Measurements from ENCODE around the gene MYNN.
A peak's percentile ranks its signal among the peaks of the same experiment; 100 is the strongest.
"Not testable (repeated sequence)": the region's sequence is repeated elsewhere in the genome, so short reads cannot be mapped to it uniquely, and the experiment has no call there.

Gene MYNN

GRCh38 chr3:169772897-169773816 lies at the start of gene MYNN:
Gene MYNN, plus strand, starts transcription at chr3:169773396. Its CDS starts 900 bp downstream, at chr3:169774296.
- peak; percentile 89 for DNase-seq (ENCODE audit: low spot score)

DNA sequence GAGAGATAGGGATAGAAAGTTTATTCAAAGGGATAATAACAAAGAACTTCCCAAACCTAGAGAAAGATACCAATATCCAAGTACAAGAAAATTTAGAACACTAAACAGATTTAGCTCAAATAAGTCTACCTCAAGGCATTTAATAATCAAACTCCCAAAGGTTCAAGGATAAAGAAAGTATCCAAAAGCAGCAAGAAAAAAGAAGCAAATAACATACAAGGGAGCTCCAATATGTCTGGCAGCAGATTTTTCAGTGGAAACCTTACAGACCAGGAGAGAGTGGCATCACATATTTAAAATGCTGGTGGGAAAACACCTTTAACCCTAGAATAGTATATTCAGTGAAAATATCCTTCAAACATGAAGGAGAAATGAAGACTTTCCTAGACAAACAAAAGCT lies 41.3 kb upstream of the MYNN start:
- DNase-seq (ENCODE audit: low spot score): not testable (repeated sequence)

GRCh38 chr3:169739067-169739466 lies 34.1 kb upstream of the MYNN start:
- DNase-seq (ENCODE audit: low spot score): no peak

DNA sequence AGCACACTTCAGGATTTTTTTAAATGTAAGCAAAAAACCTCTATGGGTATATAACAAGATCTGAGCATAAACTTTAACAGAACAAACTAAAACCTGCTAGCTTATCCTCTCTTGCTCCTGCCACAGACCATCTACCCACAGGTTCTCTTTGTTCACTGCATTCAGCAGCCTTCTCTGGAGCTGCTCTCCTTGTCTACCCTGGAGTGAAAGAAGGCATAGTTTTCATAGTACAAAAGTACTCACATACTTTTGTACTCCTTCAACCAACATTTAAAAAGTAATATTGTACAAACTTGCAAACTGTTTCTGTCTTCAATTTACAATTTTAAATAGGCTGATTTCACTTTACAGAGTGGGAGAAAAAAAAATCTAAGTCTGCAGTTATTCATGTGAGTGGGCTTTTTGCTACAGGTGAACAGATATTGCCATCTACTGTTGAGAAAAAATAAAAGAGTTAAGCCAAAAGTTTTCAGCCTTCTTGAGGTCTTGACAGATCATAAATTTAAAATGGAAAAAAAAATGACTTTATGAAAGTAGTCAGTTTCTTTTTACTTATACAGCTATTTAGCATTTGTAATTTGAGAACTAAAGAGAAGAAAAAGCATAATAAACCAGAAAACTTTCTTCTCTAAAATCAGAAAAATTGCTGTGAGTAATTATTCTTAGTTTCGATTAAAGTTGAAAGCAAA lies 28.7 kb upstream of the MYNN start:
- DNase-seq (ENCODE audit: low spot score): no peak

- DNase-seq (ENCODE audit: low spot score): no peak
These were observed 26.3 kb upstream of the MYNN start for GRCh38 chr3:169746924-169747323.

GRCh38 chr3:169748670-169749069 lies 24.5 kb upstream of the MYNN start:
- peak; percentile 49 for DNase-seq (ENCODE audit: low spot score)

GRCh38 chr3:169750665-169751064 lies 22.5 kb upstream of the MYNN start:
- no peak for DNase-seq (ENCODE audit: low spot score)

GRCh38 chr3:169751875-169752274 lies 21.3 kb upstream of the MYNN start:
- DNase-seq (ENCODE audit: low spot score): no peak

- no peak for DNase-seq (ENCODE audit: low spot score)
These were observed 18.5 kb upstream of the MYNN start for GRCh38 chr3:169754711-169755110.

DNA sequence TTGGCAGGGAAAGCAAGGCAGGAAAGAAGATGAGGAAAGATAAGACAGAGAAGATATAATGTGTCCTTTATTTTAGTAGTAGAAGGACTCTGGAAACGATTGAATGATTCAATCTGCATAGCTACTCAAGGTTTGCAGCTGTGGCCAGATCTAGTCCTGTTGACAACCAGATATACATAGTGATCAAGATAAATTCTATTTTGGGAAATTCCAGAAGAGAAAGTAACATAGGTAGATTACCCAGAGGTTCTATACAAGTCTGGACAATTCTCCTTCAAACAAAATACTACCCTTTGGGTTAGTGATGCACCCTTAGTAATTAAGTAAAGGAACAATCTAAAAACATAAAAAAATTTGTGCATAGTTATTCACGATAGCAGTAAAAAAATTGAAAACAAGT lies 17.7 kb upstream of the MYNN start:
- DNase-seq (ENCODE audit: low spot score): no peak

DNA sequence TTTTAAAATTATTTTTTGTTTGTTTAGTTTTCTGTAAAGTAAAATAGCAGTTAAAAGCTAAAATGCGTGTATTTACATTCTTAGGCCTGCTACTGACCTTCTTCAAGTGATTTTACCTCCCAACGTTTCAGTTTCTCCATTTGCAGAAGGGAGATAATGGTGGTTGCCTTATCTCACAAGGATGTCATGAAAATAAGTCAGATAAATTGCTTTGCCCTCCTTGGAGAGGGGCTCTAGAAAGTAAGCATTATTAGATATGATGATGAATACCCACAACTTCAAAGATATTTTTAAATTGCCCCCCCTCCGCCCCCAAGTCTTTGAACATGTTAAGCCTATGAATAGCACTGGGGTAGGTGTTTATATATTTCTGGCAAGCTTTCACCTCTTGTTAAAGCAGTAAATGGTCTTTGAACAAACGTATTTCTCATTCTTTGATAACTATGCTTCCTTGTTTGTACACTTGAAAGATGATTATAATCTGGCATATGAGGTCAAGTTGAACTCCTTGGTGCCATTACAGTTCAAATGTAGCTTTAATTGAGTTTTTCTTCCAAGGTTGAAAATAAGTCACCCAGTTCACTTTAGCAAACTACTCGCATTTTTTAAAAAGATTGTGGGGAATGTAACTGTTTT lies 14.7 kb upstream of the MYNN start:
- peak; percentile 21 for DNase-seq (ENCODE audit: low spot score)

DNA sequence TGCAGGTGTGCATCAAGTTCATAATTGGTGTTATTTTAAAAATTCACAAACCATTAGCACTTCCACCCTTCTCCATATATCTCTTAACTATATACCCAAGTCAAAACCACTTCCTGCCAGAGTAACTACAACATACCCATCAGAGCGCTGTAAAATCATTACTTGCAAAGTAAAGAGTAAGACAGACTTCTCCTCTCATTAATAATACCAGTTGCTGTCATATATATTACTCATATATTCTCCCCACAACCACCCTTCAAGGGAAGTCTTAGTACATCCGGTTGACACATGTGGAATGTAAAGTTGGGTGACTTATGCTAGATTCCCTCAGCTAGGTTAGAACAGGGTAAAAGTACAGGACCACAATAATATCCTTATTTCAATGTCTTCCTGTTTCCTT lies 13.9 kb upstream of the MYNN start:
- DNase-seq (ENCODE audit: low spot score): no peak

- peak; percentile 65 for DNase-seq (ENCODE audit: low spot score)
These were observed 12.7 kb upstream of the MYNN start for GRCh38 chr3:169760479-169760878.

GRCh38 chr3:169764312-169764881 lies 8.8 kb upstream of the MYNN start:
- peak; percentile 54 for DNase-seq (ENCODE audit: low spot score)

DNA sequence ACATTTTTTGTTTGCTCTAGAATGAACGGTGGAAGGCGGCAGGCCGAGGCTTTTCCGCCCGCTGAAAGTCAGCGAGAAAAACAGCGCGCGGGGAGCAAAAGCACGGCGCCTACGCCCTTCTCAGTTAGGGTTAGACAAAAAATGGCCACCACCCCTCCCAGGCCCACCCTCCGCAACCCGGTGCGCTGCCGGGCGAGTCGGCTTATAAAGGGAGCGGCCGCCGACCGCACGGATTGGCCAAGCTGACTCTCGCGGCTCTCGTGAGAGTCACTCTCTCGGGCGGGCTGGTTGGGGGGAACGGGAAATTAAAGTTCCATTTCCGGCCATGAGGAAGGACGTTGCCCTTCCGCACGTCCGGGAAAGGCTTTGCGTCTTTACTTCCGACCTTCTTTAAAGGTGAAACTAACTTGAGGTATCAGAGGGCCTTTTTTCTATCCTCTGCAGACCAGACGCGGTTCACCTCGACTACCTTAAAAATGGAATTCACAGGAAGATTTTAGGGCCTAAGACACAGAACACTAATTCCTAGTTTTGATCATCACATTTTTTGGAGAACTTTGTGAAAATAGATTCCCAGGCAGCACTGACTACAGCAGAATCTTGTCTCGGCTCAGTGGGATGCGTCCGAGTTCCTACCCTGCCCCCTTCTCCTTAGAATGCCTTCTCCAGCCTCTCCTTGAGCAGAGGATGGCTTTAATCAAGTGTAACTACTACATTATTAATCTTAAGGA lies 8.1 kb upstream of the MYNN start, which contains the start of gene TERC:
TERC (minus strand) TSS at position 179 of the 731 bp plus-strand sequence.
- DNase-seq (ENCODE audit: low spot score): peak; percentile 92

DNA sequence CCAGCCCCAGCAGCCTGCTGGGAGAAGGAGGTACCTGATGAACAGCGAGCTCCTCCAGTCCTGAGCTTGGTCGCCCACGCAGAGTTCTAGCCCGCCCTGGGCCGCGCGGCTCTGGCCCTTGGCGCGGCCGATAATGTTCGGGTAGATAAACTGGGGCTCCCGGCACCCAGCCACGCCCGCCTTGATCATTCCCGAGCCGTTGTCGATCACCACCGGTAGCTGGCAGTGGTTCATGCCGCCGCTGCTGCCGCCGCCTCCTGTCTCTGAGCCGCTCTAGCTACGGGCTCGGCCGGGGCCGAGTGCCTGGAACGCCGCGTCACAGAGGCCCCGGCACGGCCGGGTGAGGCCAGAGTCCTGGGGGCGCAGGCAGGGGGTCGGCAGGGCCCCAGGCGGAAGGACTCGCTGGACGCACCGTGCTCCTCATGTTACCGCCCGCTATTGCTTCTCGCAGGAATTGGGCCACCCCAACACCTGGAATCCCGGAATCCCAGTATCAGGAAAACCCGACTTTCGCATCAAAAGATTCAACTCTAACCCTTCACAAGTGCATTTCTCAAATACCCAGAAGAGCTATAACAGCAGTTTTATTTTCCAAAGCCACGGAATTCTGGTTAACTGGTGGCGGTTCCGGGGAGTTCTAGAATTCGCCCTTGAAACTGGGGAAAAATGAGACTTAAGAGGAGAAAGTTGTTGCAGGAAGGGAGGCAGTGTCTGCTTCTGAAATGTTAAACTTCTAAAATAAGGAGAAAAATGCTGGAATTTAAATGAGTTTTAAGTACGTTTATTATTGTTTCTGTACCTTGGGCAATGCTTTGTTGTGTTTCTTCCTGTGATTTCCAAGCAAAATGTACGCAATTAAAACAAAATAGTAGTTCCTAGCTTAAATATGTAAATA lies 3.7 kb upstream of the MYNN start, which contains the start of gene ACTRT3:
ACTRT3 (minus strand) TSS at position 275 of the 895 bp plus-strand sequence; CDS start at position 234, 41 bp downstream.
- peak; percentile 47 for DNase-seq (ENCODE audit: low spot score)

DNA sequence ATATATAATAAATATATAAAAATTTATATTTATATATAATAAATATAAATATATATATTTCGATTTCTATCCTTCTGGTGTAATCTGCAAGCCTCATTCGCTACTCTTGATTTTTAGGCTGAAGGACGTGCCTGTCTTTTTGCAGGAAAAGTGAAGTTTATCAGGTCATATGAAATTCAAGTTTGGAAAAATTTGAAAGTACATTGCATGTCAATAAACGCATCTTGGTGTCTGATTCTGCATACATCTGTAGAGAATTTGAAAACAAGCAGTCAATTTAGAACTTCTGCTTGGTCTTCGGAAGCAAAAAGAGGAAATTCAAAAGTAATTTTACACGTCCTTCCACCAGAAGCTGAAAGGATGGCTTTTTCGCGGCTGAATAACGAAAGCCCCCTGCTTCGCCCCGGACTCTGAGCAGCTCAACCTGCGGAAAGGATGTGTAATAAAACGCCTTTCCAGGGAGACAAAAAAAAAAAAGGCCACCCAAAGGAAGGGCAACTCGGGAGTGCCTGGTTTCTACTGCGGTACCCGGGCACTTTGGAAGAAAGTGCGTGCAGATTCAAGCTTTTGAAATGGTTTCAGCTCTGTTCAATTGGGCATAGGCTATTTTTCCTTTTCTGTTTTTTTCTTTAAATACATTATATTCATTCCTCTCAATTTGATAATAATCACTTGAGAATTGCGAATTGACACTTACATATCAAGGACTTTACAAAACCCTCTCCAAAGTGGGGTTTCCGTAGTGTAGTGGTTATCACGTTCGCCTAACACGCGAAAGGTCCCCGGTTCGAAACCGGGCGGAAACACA lies 1.5 kb upstream of the MYNN start:
- DNase-seq (ENCODE audit: low spot score): peak; percentile 75

DNA sequence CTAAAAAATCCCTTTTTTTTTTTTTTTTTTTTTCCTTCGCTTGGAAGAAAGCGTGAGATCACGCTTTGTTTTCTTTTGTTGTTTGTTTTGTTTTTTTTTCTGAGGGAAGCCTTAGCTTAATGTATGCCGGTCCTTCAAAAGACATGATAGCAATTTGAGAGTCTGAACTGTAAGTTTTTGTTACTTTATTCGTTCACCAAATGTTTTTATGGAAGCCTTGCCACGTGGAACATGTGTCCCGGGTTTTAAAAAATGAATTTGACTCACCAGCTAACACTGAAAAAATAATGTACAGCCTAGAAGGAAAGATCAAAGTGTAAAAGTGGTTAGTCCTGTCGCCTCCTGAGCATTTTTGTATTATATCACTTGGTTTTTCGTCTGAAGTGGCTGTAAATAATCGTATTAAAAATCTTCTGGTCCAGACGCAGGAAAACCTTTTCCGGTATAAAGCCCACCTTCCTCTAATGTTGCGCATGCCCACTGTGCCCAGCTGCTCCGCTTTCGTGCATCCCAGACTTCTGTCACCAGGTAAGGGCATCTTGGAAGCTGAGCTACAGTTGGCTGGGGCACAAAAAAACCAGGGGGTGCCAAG lies 795 bp upstream of the MYNN start:
- peak; percentile 80 for DNase-seq (ENCODE audit: low spot score)

- DNase-seq (ENCODE audit: low spot score): no peak
These were observed 990 bp downstream of the MYNN start for GRCh38 chr3:169774186-169774585.

Measured in LoVo (cell line).